Measurements from ENCODE around the gene ADAMTS2.
"Not testable (repeated sequence)": the region's sequence is repeated elsewhere in the genome, so short reads cannot be mapped to it uniquely, and the experiment has no call there.

The ADAMTS2 gene

GRCh38 chr5:179217356-179217755, 127.9 kb downstream of the ADAMTS2 start:
- ATAC-seq (ENCODE audit: low read depth), result no peak
- Histone ChIP-seq H3K4me1 (ENCODE audit: insufficient read depth, poor library complexity, severe bottlenecking) (no peaks in the 10 kb centered on the region), H3K4me3 (ENCODE audit: severe bottlenecking) (no peak overlapping the region), H3K27me3 (ENCODE audit: insufficient read depth, poor library complexity, severe bottlenecking) (no peaks in the 10 kb centered on the region), H3K27ac (ENCODE audit: poor library complexity, severe bottlenecking) (no peak overlapping the region), H3K9me3 (ENCODE audit: severe bottlenecking) (peaks cover 14% of the 10 kb centered on the region), H3K36me3 (ENCODE audit: low read depth) (no peaks in the 10 kb centered on the region)
- no peak for TF ChIP-seq CTCF (IDR thresholded peaks at IDR 0.05; ENCODE audit: poor library complexity, severe bottlenecking)
- no peak for DNase-seq (ENCODE audit: low spot score)

- H3K27me3 ChIP-seq (ENCODE audit: insufficient read depth, poor library complexity, severe bottlenecking); H3K4me3 ChIP-seq (ENCODE audit: severe bottlenecking); H3K27ac ChIP-seq (ENCODE audit: poor library complexity, severe bottlenecking); ATAC-seq (ENCODE audit: low read depth); DNase-seq (ENCODE audit: low spot score); H3K36me3 ChIP-seq (ENCODE audit: low read depth); H3K4me1 ChIP-seq (ENCODE audit: insufficient read depth, poor library complexity, severe bottlenecking); H3K9me3 ChIP-seq (ENCODE audit: severe bottlenecking): not testable (repeated sequence)
These were observed 128.9 kb downstream of the ADAMTS2 start for GRCh38 chr5:179216381-179216780.

GRCh38 chr5:179215576-179215975, 129.7 kb downstream of the ADAMTS2 start:
- DNase-seq (ENCODE audit: low spot score) (no peak), ATAC-seq (ENCODE audit: low read depth) (no peak)
- no peaks in the 10 kb centered on the region for H3K27me3 ChIP-seq (ENCODE audit: insufficient read depth, poor library complexity, severe bottlenecking)
- H3K4me1 ChIP-seq (ENCODE audit: insufficient read depth, poor library complexity, severe bottlenecking), result no peaks in the 10 kb centered on the region
- H3K27ac ChIP-seq (ENCODE audit: poor library complexity, severe bottlenecking), result no peak overlapping the region
- no peak overlapping the region for H3K4me3 ChIP-seq (ENCODE audit: severe bottlenecking)
- no peaks in the 10 kb centered on the region for H3K36me3 ChIP-seq (ENCODE audit: low read depth)
- peaks cover 8% of the 10 kb centered on the region for H3K9me3 ChIP-seq (ENCODE audit: severe bottlenecking)
- no peak for TF ChIP-seq CTCF (IDR thresholded peaks at IDR 0.05; ENCODE audit: poor library complexity, severe bottlenecking)

GRCh38 chr5:179214678-179215077, 130.6 kb downstream of the ADAMTS2 start:
- no peak overlapping the region for H3K4me3 ChIP-seq (ENCODE audit: severe bottlenecking)
- no peaks in the 10 kb centered on the region for H3K27me3 ChIP-seq (ENCODE audit: insufficient read depth, poor library complexity, severe bottlenecking)
- H3K4me1 ChIP-seq (ENCODE audit: insufficient read depth, poor library complexity, severe bottlenecking), result no peaks in the 10 kb centered on the region
- no peak for TF ChIP-seq CTCF (IDR thresholded peaks at IDR 0.05; ENCODE audit: poor library complexity, severe bottlenecking)
- DNase-seq (ENCODE audit: low spot score) (no peak), ATAC-seq (ENCODE audit: low read depth) (no peak)
- no peak overlapping the region for H3K27ac ChIP-seq (ENCODE audit: poor library complexity, severe bottlenecking)
- H3K9me3 ChIP-seq (ENCODE audit: severe bottlenecking), result peaks cover 14% of the 10 kb centered on the region
- no peaks in the 10 kb centered on the region for H3K36me3 ChIP-seq (ENCODE audit: low read depth)

GRCh38 chr5:179212870-179213269, 132.4 kb downstream of the ADAMTS2 start:
- ATAC-seq (ENCODE audit: low read depth), result no peak
- Histone ChIP-seq H3K9me3 (ENCODE audit: severe bottlenecking) (peaks cover 14% of the 10 kb centered on the region), H3K4me3 (ENCODE audit: severe bottlenecking) (no peak overlapping the region), H3K27me3 (ENCODE audit: insufficient read depth, poor library complexity, severe bottlenecking) (no peaks in the 10 kb centered on the region), H3K4me1 (ENCODE audit: insufficient read depth, poor library complexity, severe bottlenecking) (no peaks in the 10 kb centered on the region), H3K36me3 (ENCODE audit: low read depth) (no peaks in the 10 kb centered on the region), H3K27ac (ENCODE audit: poor library complexity, severe bottlenecking) (no peak overlapping the region)
- DNase-seq (ENCODE audit: low spot score), result no peak
- TF ChIP-seq CTCF (IDR thresholded peaks at IDR 0.05; ENCODE audit: poor library complexity, severe bottlenecking), result no peak

All from RWPE2 (cell line).